ENCODE data around the gene PDE4A.
"Not testable (repeated sequence)": the region's sequence is repeated elsewhere in the genome, so short reads cannot be mapped to it uniquely, and the experiment has no call there.

PDE4A gene

GRCh38 chr19:10420444-10421239 lies at the start of gene PDE4A:
TSS of gene PDE4A (plus strand) at chr19:10420538. CDS start at chr19:10420765, 227 bp downstream.
- Histone ChIP-seq H3K4me3 (ENCODE audit: low read length) (peak within 1 kb of the TSS; percentile 41), H3K27me3 (ENCODE audit: insufficient read depth, low read length) (peaks cover 72% of the 10 kb centered on the region)

GRCh38 chr19:10372690-10373089 lies 47.6 kb upstream of the PDE4A start:
- H3K36me3 ChIP-seq (ENCODE audit: insufficient read depth, low read length), result peaks cover 38% of the 10 kb centered on the region
- H2AFZ ChIP-seq (ENCODE audit: low read depth, low read length), result no peak overlapping the region
- no peak overlapping the region for H3K4me3 ChIP-seq (ENCODE audit: low read length)
- H3K27me3 ChIP-seq (ENCODE audit: insufficient read depth, low read length), result no peaks in the 10 kb centered on the region
- peaks cover 7% of the 10 kb centered on the region for H3K9me3 ChIP-seq (ENCODE audit: low read length)
- no peaks in the 10 kb centered on the region for H3K4me1 ChIP-seq (ENCODE audit: insufficient read depth, low read length)

More at GRCh38 chr19:10420444-10421239, at the start of gene PDE4A:
- Histone ChIP-seq H3K9me3 (ENCODE audit: low read length) (no peaks in the 10 kb centered on the region), H3K4me1 (ENCODE audit: insufficient read depth, low read length) (peaks cover 29% of the 10 kb centered on the region), H2AFZ (ENCODE audit: low read depth, low read length) (no peak within 1 kb of the TSS), H3K36me3 (ENCODE audit: insufficient read depth, low read length) (no peaks in the 10 kb centered on the region)

GRCh38 chr19:10374931-10375330 lies 45.4 kb upstream of the PDE4A start:
- Histone ChIP-seq H3K27me3 (ENCODE audit: insufficient read depth, low read length) (no peaks in the 10 kb centered on the region), H3K4me3 (ENCODE audit: low read length) (no peak overlapping the region), H3K36me3 (ENCODE audit: insufficient read depth, low read length) (peaks cover 29% of the 10 kb centered on the region), H3K4me1 (ENCODE audit: insufficient read depth, low read length) (peaks cover 6% of the 10 kb centered on the region), H3K9me3 (ENCODE audit: low read length) (no peaks in the 10 kb centered on the region), H2AFZ (ENCODE audit: low read depth, low read length) (no peak overlapping the region)

- H3K4me1 ChIP-seq (ENCODE audit: insufficient read depth, low read length), result peaks cover 11% of the 10 kb centered on the region
- not testable (repeated sequence) for H3K9me3 ChIP-seq (ENCODE audit: low read length)
Observed at GRCh38 chr19:10377140-10377640, 43.1 kb upstream of the PDE4A start.

GRCh38 chr19:10378124-10378523 lies 42.2 kb upstream of the PDE4A start:
- peaks cover 11% of the 10 kb centered on the region for H3K4me1 ChIP-seq (ENCODE audit: insufficient read depth, low read length)
- peaks cover 20% of the 10 kb centered on the region for H3K36me3 ChIP-seq (ENCODE audit: insufficient read depth, low read length)
- no peaks in the 10 kb centered on the region for H3K9me3 ChIP-seq (ENCODE audit: low read length)
- H3K4me3 ChIP-seq (ENCODE audit: low read length), result no peak overlapping the region
- no peaks in the 10 kb centered on the region for H3K27me3 ChIP-seq (ENCODE audit: insufficient read depth, low read length)
- H2AFZ ChIP-seq (ENCODE audit: low read depth, low read length), result no peak overlapping the region

More at GRCh38 chr19:10377140-10377640, 43.1 kb upstream of the PDE4A start:
- peaks cover 22% of the 10 kb centered on the region for H3K36me3 ChIP-seq (ENCODE audit: insufficient read depth, low read length)
- H3K4me3 ChIP-seq (ENCODE audit: low read length); H3K27me3 ChIP-seq (ENCODE audit: insufficient read depth, low read length); H2AFZ ChIP-seq (ENCODE audit: low read depth, low read length): not testable (repeated sequence)

DNA sequence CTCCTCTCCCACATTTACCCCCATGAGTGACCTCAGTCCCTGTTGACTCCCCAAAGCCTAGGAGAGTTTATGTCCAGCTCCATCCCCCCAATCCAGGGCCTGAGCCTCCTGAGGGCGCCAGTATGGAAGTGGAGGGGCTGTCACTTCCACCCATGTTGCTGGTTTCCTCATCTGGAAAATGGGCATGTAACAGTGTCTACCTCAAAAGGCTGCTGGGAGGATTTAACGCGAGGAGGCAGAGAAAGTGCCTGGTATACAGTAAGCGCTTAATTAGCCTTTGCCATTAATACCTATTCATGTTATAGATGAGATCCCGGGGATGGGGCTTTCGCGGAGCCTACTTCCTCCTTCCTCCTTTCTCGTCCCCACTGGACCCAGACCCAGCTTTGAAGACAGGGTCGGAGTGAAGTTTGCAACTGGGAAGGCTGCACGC lies 40.4 kb upstream of the PDE4A start:
- no peaks in the 10 kb centered on the region for H3K27me3 ChIP-seq (ENCODE audit: insufficient read depth, low read length)
- peaks cover 11% of the 10 kb centered on the region for H3K4me1 ChIP-seq (ENCODE audit: insufficient read depth, low read length)
- H3K4me3 ChIP-seq (ENCODE audit: low read length), result peak overlapping the region; percentile 86
- H3K36me3 ChIP-seq (ENCODE audit: insufficient read depth, low read length), result peaks cover 16% of the 10 kb centered on the region
- H2AFZ ChIP-seq (ENCODE audit: low read depth, low read length), result peak overlapping the region; percentile 92
- H3K9me3 ChIP-seq (ENCODE audit: low read length), result no peaks in the 10 kb centered on the region

DNA sequence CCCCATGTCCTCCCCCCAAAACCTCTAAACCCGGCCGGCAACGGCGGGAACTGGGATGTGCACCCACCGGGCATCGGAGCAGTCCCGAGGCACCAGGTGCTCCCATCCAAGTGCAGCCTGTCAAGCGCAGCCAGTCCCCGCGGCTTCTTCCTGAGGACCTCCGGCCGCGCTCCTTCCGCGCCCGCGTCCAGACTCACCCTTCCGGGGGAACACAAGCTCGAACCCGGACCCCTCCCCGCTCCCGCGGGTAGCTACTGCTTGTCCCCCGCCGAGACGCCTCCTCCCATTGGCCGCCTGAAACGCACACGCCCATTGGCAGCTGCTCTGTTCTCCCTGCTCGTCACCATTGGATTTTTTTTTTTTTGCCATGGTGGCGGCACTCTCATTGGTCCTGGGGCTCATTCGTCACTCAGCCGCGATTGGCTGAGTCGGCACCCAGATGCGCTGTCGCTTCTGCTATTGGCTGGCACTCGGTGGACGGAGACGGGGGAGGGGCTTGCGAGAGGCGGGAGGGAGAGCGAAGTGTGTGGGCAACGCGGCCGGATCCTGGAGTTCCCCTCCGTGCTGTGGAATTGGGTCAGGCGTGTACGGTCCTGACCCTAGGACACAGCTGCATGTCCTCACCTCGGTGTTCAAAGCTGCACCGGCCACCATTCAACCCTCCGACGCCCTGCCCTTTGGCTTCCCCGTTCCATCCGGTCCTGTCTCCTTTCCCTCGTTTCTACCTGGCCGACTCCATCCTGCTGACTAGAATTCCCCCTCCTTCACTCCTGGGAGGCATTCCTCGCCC lies 39.8 kb upstream of the PDE4A start, which contains the start of gene TYK2:
Gene TYK2 (minus strand): TSS at position 260 of the 790 bp plus-strand sequence. CDS start 2,166 bp downstream, outside the sequence.
- Histone ChIP-seq H3K4me3 (ENCODE audit: low read length) (peak within 1 kb of the TSS; percentile 86), H3K27me3 (ENCODE audit: insufficient read depth, low read length) (no peaks in the 10 kb centered on the region), H3K36me3 (ENCODE audit: insufficient read depth, low read length) (peaks cover 13% of the 10 kb centered on the region), H2AFZ (ENCODE audit: low read depth, low read length) (peak within 1 kb of the TSS; percentile 92), H3K4me1 (ENCODE audit: insufficient read depth, low read length) (peaks cover 11% of the 10 kb centered on the region), H3K9me3 (ENCODE audit: low read length) (no peaks in the 10 kb centered on the region)

- not testable (repeated sequence) for H2AFZ ChIP-seq (ENCODE audit: low read depth, low read length); H3K36me3 ChIP-seq (ENCODE audit: insufficient read depth, low read length); H3K9me3 ChIP-seq (ENCODE audit: low read length); H3K4me3 ChIP-seq (ENCODE audit: low read length); H3K27me3 ChIP-seq (ENCODE audit: insufficient read depth, low read length)
- peaks cover 11% of the 10 kb centered on the region for H3K4me1 ChIP-seq (ENCODE audit: insufficient read depth, low read length)
Observed at GRCh38 chr19:10383223-10383499, 37.2 kb upstream of the PDE4A start.

DNA sequence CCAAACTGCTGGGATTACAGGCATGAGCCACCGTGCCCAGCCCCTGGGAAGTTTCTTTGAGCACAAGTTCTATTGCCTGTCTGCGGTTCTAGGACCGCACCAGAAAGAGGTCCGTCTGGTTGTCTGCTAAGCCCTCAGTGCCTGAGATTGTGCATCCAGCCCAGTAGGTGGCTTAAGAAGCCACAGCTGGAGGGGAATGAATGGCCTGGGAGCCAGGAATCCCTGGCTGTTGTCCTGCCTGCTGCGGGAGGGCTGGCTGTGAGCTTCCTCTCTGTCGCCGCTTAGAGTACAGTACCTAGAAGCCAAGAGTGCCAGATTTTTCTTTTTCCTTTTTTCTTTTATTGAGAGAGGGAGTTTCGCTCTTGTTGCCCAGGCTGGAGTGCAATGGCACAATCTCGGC lies 35.8 kb upstream of the PDE4A start:
- Histone ChIP-seq H3K4me3 (ENCODE audit: low read length) (no peak overlapping the region), H3K36me3 (ENCODE audit: insufficient read depth, low read length) (no peaks in the 10 kb centered on the region), H3K4me1 (ENCODE audit: insufficient read depth, low read length) (peaks cover 9% of the 10 kb centered on the region), H3K27me3 (ENCODE audit: insufficient read depth, low read length) (no peaks in the 10 kb centered on the region), H2AFZ (ENCODE audit: low read depth, low read length) (no peak overlapping the region), H3K9me3 (ENCODE audit: low read length) (no peaks in the 10 kb centered on the region)

- Histone ChIP-seq H3K4me3 (ENCODE audit: low read length) (no peak overlapping the region), H3K36me3 (ENCODE audit: insufficient read depth, low read length) (peaks cover 27% of the 10 kb centered on the region), H3K9me3 (ENCODE audit: low read length) (no peaks in the 10 kb centered on the region), H2AFZ (ENCODE audit: low read depth, low read length) (no peak overlapping the region), H3K4me1 (ENCODE audit: insufficient read depth, low read length) (no peaks in the 10 kb centered on the region), H3K27me3 (ENCODE audit: insufficient read depth, low read length) (no peaks in the 10 kb centered on the region)
Observed at GRCh38 chr19:10388957-10389356, 31.4 kb upstream of the PDE4A start.

DNA sequence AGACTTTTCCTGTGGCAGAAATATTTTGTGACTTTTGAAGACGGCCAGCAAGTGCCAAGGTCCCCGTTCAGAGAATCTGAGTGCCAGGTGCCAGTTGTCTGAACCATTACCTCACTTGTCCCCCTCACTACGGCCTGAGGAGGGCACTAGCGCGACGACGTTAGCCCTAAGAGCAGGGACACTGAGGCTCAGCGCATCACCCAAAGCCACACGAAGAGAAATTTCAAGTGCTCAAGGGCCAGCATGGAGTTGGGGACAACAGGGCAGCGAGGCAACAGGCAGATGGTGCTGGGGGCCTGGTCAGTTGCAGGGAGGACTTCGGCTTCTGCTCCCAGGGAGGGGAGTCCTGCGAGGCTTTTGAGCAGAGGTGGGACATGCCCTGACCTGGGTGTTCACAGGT lies 30.5 kb upstream of the PDE4A start:
- peaks cover 33% of the 10 kb centered on the region for H3K36me3 ChIP-seq (ENCODE audit: insufficient read depth, low read length)
- H3K9me3 ChIP-seq (ENCODE audit: low read length), result no peaks in the 10 kb centered on the region

GRCh38 chr19:10390652-10391286 lies 29.6 kb upstream of the PDE4A start:
- no peak overlapping the region for H3K4me3 ChIP-seq (ENCODE audit: low read length)
- H3K9me3 ChIP-seq (ENCODE audit: low read length), result no peaks in the 10 kb centered on the region
- H2AFZ ChIP-seq (ENCODE audit: low read depth, low read length), result no peak overlapping the region
- peaks cover 41% of the 10 kb centered on the region for H3K36me3 ChIP-seq (ENCODE audit: insufficient read depth, low read length)
- no peaks in the 10 kb centered on the region for H3K4me1 ChIP-seq (ENCODE audit: insufficient read depth, low read length)
- no peaks in the 10 kb centered on the region for H3K27me3 ChIP-seq (ENCODE audit: insufficient read depth, low read length)

More for the DNA sequence above, 30.5 kb upstream of the PDE4A start:
- Histone ChIP-seq H3K4me1 (ENCODE audit: insufficient read depth, low read length) (no peaks in the 10 kb centered on the region), H2AFZ (ENCODE audit: low read depth, low read length) (no peak overlapping the region), H3K27me3 (ENCODE audit: insufficient read depth, low read length) (no peaks in the 10 kb centered on the region), H3K4me3 (ENCODE audit: low read length) (no peak overlapping the region)

DNA sequence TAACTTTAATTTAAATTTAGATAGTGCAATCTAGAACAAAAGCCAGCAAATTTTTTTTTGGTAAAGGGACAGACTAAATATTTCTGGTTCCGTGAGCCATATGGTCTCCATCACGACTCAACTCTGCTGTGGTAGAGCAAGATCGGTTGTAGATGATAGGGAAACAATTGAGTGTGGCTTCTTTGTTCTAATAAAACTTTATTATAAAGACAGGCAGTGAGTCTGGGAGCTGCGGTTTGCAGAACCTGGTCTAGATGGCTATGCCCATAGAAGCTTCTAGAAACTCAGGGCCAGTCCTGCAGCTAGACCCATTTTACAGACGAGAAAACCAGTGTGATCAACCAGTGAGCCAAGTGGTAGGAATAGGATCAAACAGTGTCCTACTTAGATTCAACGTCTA lies 28.2 kb upstream of the PDE4A start:
- Histone ChIP-seq H3K27me3 (ENCODE audit: insufficient read depth, low read length) (no peaks in the 10 kb centered on the region), H3K9me3 (ENCODE audit: low read length) (no peaks in the 10 kb centered on the region), H3K4me1 (ENCODE audit: insufficient read depth, low read length) (no peaks in the 10 kb centered on the region), H3K4me3 (ENCODE audit: low read length) (no peak overlapping the region), H2AFZ (ENCODE audit: low read depth, low read length) (no peak overlapping the region), H3K36me3 (ENCODE audit: insufficient read depth, low read length) (peaks cover 53% of the 10 kb centered on the region)
